NCI-H446 treated with DMSO at 0.1 percent for 48 hours (cell line): ENCODE data around the gene HSD17B3.
"Not testable (repeated sequence)": the region's sequence is repeated elsewhere in the genome, so short reads cannot be mapped to it uniquely, and the experiment has no call there.

ENCODE experiments used
- DNase-seq: peaks from one replicate; lab custom pipeline; 2025; lab: John Stamatoyannopoulos, UW

Gene HSD17B3

DNA sequence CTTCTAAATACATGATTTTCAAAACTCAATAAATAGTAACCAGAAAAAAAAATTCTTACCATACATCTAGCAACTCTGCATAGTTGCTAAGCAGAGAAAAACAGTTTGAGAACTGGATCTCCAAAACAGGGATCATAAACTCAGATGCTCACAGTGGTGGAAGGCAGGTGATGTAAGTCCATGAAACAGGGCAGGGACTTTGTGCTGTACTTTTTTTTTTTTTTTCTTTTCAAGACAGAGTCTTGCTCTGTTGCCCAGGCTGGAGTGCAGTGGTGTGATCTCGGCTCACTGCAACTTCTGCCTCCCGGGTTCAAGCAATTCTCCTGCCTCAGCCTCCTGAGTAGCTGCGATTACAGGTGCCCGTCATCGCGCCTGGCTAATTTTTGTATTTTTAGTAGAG, 5.0 kb upstream of the HSD17B3 start:
- not testable (repeated sequence) for DNase-seq

DNA sequence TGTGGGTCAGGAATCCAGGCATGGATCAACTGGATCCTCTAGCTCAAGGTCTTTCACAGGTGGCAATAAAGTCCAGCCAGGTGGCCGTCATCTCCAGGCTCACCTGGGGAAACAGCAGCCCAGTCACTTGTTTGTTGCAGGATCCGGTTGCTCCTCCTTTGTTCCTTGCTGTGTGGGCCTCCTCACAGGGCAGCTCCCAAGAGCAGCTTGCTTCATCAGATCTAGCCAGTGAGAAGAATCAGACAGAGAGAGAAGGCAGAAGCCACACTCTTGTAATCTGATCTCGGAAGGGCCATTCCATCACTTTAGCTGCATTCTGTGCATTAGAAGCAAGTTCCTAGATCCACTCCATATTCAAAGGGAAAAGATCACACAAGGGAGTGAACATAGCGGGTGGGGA, 3.2 kb upstream of the HSD17B3 start:
- no peak for DNase-seq

DNA sequence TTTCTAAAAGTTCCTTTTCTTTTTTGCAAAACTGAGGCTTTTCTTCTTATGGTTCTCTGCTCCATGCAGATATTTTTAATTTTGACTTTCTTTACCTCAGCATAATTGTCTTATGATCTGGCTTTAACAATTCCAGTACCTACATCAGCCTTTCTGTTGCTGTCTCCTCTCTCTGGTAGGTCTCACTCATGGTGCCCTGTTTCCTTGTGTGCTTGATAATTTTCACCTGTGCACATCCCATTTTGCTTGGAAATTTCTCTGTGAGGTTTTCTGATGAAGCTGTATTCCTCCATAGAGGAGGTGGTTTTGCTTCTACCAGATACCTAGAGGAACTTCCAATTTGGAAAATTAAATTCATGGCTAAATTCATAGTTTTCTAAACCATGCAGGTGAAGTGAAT, 2.3 kb upstream of the HSD17B3 start:
- no peak for DNase-seq

DNA sequence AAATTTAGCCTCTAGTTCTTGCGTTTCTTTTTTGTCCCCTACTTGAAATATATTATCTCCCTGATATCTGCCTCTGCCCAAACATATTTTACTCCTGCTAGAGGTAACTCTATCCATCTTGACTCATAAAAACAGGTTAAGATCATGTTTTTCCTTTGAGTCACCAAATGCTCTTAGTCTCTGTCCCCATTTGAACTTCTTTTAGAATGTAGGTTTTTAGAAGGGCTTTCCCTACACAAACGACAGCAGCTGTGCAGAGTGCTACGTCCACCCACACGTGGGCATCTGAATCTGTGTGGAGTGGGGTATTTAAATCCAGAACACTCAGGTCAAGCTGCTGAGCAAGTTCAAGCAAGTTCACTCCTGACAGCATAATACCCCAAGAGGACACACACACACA, 2.2 kb downstream of the HSD17B3 start:
- no peak for DNase-seq

DNA sequence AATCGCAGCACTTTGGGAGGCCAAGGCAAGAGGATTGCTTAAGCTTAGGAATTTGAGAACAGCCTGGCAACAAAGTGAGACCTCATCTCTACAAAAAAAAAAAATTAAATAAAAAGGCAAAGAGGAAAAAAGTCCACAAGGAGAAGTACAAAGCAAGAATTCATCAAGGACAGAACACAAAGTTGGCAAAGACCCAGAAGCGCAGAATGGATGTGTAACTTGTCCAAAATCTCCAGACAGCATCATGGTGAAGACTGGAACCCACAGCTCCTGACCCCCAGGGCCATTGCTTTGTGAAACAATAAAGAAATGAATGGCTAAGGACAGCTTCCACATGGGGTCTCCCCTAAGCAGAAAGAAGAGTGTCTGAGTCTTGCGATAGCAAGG, 7.8 kb downstream of the HSD17B3 start:
- no peak for DNase-seq

DNA sequence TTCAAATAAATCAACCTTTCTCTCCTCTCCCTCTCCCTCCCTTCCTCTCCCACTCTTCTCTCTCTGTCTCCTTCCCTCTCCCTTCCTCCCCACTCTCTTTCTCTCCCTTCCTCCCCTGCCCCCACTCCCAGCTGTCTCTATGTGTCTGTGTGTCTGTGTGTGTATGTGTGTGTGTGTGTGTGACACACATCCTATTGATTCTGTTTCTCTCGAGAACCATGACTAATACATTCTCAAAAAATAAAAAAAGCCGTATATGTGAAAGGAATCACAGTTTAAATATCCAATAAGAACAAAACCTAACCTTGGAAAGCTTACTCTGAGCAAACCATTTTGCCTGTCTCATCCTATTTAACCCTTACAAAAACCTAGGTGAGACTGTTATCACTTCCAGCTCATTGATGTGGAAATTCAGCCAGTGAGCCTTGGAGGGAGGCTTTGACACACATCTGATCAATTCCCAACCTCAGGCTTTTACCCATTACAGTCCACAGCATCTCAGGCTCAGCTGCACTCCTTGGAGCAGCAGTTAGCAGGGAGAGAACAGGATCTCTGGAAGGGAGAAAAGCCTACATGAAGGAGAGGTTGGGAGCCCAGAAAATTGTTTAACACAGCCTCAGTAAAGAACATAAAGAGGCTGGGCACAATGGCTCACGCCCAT, 8.3 kb downstream of the HSD17B3 start:
- DNase-seq = no peak

- no peak for DNase-seq
Observed at GRCh38 chr9:96289392-96289791, 12.6 kb downstream of the HSD17B3 start.

DNA sequence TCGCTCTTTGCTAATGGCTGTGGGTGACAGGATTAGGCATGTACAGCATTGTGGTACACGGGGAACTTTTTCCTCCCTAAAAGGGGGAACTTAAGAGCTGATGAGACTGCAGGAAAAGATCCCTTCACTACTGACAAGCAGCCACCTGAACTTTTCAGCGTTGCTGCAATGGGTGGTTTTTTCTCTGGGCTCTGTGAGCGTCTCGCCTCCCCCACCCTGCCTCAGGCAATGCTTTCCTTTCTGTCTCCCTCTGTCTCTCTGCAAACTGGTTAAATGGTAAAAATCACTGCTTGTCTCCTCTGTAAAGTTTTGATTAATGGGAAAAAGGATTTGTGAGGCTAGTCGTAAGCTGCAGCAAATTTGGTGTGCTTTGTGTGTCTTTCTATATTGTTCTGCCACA, 20.3 kb downstream of the HSD17B3 start:
- no peak for DNase-seq

- DNase-seq = no peak
Observed at GRCh38 chr9:96279932-96280331, 22.0 kb downstream of the HSD17B3 start.

- DNase-seq = no peak
Observed at GRCh38 chr9:96274939-96275338, 27.0 kb downstream of the HSD17B3 start.

GRCh38 chr9:96270236-96270744, 31.7 kb downstream of the HSD17B3 start:
- DNase-seq = no peak

DNA sequence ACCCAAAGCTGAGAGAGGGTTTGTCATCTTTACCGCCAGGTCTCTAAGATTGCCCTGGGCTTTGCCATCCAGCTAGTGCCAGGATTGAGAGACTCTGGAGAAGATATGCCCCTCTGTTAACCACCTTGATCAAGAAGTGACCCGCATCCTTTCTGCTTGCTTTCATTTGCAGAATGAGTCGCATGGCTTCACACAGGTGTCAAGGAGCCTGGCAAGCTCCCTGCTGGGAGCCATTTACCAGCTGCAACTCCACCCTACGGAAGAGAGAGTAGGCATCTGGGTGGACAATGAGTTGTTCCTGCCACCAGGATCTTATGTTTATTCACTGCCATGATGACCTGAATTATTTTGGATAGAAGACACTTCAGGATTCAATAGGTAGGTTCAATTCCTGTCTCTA, 43.0 kb downstream of the HSD17B3 start:
- DNase-seq = no peak

GRCh38 chr9:96256800-96257199, 45.2 kb downstream of the HSD17B3 start:
- DNase-seq = no peak

DNA sequence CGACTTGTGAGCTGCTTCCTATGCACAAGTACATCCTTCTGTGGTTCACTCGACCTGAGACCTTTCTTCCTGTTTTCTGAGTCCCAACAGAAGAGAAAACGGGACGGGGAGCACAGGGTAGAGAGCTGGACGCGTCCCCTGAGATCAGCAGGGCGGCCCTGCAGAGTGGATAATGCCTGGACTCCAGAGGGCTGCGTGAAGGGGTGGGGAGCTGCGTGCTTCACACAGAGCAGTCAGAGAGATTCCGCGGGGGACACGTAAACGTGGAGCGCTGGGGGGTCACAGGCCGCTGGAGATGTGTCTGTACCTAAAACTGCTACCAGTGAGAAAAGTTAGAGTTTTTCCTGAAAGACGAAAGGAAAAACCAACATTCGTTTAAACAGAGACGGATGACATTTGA, 46.3 kb downstream of the HSD17B3 start:
- DNase-seq = no peak

DNA sequence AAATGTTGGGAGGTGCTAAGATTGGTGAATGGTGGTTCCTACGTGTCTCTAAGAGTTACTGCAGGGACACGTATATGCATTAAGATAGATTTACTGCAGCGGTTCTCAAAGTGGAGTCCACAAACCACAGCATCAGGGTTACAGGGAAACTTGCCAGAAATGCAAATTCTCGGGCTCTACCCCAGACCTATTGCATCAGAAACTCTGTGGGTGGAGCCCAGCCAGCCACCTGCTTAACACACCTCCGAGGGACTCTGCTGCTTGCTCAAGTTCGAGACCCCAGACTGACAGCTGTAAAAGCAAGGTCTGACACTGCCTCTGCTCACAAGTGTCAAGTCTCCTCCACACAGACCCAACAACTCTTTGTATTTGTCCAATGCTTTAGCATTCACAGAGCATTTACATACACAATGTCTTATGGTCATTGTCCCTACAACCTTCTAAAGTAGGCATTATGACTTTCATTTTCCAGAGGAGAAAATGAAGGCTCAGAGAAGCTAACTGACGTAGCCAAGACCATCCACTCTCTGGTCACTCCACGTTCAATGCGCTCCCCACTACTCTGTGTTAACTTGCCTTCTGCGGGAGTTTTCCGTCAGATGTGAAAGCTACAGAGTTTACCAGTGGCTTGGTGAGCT, 48.8 kb downstream of the HSD17B3 start:
- DNase-seq = no peak

GRCh38 chr9:96251451-96251850, 50.5 kb downstream of the HSD17B3 start:
- no peak for DNase-seq

DNA sequence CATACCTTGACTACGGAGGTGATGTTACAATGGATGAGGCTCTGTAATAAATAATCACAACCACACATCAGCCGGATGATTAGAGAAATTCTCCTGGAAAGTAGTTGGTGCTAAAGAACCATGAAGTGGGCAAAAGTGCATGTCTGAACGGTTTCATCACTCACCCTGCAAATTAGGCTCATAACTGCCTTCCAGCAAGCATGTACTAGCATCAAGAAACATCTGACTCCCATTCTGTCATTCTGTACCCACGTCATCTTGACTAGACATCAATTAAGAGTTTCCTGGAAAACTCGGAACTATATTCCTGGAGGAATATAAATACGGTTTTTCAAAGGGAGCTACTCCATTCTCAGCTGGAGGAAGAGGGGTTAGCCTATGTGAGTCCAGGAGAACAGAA, 52.2 kb downstream of the HSD17B3 start:
- DNase-seq = no peak

DNA sequence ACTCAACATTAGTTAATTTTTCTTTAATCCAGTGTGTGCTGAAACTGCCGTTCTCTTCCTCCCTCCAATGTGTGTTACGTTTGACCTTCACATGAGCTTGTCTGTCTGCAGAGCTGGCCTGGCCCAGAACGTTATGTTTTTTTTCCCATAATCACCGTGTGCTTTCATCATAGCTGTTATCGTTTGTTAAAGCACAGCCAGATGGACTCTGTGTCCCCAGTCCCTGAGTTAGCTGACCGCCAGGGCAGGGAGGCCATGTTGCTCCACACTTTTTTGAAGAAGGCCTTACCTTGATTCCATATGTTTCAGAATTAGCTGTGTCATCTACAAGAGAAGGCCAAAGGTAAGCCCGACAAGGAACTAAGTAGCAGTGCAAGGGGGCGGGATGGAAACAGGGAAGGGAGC, 55.7 kb downstream of the HSD17B3 start:
- no peak for DNase-seq

- no peak for DNase-seq
Observed at GRCh38 chr9:96245399-96245798, 56.6 kb downstream of the HSD17B3 start.

DNA sequence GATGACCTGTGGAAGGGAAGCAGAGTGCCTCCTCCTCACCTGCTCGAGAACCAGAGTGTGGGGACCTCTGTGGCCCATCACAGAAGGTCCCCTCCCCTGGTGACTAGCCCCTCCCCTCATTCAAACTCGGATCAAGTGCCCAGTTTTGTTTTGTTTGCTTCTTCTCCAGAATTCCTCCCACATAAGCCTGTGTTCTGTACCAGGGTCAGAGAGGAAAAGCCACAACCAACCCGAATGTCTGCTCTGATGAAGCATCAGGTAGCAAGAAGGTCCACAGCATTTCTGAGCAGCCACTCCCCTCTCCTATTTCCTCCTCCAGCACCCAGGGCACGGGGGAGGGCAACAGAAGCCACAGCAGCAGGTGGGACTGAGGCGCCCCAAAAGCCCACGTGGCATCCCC, 58.2 kb downstream of the HSD17B3 start:
- DNase-seq = no peak

GRCh38 chr9:96242811-96243210, 59.2 kb downstream of the HSD17B3 start:
- DNase-seq = no peak

GRCh38 chr9:96241391-96241809, 60.6 kb downstream of the HSD17B3 start:
- no peak for DNase-seq

- DNase-seq = no peak
Observed at GRCh38 chr9:96236854-96237550, 65.0 kb downstream of the HSD17B3 start.
